Measurements from ENCODE around the gene FMOD.

GRCh38 chr1:203317429-203318228, 33.3 kb downstream of the FMOD start:
- TF ChIP-seq POLR2AphosphoS5 (IDR thresholded peaks at IDR 0.05; ENCODE audit: borderline replicate concordance, low read depth, low read length) (no peak), EZH2 (IDR thresholded peaks at IDR 0.05) (no peak)
